ENCODE data around the gene LMBRD1.

LMBRD1 gene

DNA sequence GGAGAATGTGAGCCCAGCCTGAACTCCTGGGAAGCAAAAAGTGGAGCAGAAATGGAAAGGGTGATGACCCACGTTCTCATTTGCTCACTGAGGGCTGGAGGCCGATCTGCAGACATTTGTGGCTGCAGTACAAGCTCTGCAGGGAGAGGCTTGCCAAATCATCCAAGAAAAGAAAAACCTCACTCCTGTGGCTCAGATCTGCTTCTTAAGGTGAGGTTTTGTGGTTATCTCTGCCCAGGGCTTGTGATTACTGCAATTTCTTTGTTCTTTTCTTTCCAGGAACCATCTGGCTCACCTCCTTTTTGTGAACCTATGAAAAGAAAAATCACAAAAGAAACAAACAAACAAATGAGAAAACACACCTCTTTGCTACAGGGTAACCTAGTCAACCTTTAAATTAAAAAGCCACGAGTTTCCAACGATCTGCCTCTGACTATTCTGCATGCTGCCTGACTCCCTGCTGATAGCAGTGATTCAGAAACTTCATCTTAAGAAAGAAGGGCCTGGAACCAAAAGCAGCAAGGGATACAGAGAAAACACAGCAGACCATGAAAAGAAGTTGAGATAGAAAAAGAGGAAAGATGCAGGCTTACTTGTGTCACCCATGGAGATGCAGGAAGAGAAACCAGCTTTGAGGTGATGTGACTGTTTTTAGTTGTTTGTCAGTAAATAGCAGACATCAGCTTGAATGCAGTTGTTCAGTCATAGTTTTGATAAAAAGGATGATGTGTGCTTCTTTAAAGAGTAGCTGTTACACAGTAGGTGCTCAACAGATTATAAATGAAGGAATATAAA lies 165.1 kb downstream of the LMBRD1 start:
- DNase-seq (ENCODE audit: low read depth, low spot score): no peak

DNA sequence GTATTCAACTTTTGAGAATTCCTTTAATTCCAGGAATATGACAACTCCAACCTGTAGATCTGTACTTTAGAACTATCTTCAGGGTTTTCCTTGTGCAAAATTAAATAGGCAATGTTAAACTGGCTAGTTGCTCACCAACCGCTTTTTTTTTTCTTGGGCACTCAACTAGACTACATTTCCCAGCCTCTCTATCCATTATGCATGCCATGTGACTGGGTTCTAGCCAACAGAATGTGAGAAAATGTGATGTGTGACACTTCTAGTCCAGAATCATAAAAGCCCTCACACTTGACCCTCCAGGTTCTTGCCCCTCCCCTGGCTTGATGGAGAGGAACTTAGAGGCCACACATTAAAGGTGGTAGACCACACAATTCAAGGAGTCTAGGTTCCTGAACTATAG lies 166.0 kb downstream of the LMBRD1 start:
- DNase-seq (ENCODE audit: low read depth, low spot score): no peak

DNA sequence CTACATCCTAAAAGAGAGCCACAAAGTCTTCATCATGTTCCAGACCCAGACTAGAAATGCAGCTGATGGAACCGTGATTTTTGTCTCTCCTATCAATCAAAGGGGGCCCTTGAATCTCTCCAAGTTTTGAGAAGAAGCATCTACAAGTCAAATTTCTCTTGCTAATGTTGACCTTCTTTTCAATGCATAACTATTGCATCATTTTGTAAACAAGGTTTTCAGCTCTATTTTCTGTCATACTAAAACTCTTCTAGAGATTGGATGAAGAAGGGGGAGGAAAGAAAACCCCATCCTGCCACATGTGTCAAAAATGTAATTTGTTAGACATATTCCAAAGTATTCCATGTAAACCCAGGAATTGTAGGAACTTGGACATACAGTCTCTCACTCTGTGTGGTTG lies 169.2 kb downstream of the LMBRD1 start:
- no peak for DNase-seq (ENCODE audit: low read depth, low spot score)

DNA sequence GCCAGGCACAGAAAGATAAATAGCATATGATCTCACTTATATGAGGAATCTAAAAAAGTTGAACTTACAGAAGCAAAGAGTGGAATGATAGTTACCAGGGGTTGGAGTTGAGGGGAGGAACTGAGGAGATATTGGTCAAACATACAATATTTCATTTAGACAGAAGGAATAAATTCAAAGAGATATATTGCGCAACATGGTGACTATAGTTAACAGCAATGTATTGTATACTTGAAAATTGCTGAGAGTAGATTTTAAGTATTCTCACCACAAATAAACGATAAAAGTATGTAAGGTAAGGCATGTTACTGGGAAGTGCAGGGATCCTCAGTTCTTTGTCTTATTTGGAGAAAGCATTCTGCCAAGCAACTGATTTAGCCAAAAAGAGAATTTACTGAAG lies 171.9 kb downstream of the LMBRD1 start:
- DNase-seq (ENCODE audit: low read depth, low spot score): no peak
